GM12874 (cell line): ENCODE data around the gene IRF5.

Source experiments
- TF ChIP-seq, protein P1 (sequence below): IDR thresholded peaks from 2 replicates; pipeline ENCODE4 v1.5.1; 2011; ENCODE audit warnings: low read depth, mild to moderate bottlenecking, control low read depth, low read length, moderate library complexity; ENCODE audit not compliant: insufficient read depth

Gene IRF5

DNA sequence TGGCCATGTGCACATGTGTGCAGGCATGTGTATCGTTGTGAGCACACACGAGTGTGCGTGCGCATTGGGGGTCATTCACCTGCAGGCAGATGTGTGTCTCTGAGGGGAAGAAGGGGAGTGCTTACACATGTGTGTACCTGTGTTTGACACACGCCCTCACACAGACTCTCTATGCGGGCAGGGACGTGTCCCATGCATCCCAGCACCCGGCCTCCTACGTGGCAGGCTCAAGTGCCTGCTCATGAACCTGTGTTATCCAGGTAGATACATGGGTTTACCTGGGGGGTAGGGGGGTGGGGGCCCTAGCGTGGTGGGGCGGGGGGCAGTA lies 45.8 kb upstream of the IRF5 start:
- TF ChIP-seq, protein P1, sequence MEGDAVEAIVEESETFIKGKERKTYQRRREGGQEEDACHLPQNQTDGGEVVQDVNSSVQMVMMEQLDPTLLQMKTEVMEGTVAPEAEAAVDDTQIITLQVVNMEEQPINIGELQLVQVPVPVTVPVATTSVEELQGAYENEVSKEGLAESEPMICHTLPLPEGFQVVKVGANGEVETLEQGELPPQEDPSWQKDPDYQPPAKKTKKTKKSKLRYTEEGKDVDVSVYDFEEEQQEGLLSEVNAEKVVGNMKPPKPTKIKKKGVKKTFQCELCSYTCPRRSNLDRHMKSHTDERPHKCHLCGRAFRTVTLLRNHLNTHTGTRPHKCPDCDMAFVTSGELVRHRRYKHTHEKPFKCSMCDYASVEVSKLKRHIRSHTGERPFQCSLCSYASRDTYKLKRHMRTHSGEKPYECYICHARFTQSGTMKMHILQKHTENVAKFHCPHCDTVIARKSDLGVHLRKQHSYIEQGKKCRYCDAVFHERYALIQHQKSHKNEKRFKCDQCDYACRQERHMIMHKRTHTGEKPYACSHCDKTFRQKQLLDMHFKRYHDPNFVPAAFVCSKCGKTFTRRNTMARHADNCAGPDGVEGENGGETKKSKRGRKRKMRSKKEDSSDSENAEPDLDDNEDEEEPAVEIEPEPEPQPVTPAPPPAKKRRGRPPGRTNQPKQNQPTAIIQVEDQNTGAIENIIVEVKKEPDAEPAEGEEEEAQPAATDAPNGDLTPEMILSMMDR, result no peak

DNA sequence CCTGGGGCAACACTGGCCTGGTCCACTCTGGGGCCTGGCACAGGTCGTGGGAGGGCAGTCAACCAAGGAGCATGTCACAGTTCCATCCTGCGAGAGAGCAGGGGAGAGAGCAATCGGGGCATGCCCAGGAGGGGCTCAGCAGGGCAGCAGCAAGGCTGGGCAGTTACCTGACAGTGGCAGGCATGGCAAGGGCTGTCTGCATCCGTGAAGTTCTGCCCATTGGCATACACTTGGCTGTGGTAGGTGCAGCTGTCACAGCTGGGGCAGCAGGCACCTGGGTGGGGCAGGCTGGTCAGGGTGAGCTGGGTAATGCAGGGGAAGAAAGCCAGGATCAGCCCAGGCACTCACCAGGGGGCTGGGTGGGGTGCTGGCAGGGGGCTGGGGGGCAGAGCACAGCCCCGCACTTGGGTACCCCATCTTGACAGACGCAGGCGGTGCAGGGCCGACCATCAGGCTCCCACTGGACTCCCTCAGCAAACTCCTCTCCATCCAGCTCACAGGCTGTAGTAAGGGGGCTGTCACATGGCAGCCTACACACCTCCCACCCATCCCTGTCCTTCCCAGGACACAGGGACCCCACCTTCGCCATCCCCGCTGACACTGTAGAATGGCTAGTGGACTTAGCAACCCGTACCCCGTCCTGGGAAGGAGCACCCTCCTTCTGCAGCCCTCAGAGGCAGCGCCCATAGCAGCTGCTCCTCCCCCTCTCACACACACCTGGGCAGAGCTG lies 45.0 kb upstream of the IRF5 start:
- TF ChIP-seq, protein P1, result no peak

DNA sequence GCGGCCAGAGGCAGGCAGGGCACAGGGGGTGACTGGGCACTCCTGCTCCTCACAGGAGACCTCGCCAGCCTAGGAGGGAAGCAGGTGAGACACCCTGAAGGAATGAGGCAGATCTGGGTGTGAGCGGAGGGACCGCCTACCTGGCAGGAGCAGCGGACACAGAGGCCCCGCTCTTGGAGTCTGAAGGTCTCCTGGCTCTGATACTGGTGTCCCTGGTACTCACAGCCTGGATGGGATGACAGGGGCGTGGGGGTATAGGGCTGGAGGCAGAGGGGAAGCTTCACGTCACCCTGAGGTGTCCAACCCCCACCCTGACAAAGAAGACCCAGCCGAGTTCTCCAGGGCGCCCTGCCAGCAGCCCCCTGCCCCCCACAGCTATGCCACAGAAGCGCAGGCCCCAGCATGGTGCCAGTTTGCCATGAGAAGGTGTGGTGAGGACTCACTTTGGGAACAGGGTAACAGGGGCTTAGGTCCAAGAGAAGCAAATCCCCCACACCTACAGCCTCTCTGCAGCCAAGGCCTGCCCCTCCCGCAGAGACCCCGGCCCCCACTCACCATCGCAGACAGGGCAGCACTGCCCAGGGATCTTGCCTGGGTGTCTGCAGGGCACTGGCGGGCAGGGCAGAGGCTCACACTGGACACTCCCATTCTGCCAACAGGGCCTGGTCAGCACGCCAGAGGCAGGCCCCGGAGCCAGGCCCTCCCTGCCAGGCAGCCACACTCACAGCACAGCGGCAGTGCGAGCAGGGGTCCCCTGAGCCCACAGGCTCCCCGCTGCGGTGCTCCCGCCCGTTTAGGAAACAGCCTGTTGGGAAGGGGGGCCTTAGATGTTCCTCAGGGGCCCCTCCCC lies 44.3 kb upstream of the IRF5 start:
- TF ChIP-seq, protein P1, result no peak

DNA sequence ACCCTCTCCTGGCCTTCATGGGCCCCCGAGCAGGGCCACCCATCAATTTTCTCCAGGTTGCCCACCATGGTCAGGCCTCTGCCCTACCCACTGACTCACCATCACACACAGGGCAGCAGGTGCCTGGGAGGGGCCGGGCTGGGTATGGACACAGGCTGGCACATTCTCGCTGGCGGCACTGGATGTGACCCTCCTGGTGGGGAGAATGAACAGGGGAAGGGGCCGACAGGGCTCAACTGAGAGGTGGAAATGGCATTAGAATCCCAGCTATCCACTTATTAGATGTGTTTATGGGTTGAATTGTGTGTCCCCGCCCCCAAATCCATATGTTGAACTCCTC lies 43.7 kb upstream of the IRF5 start:
- TF ChIP-seq, protein P1, result no peak

DNA sequence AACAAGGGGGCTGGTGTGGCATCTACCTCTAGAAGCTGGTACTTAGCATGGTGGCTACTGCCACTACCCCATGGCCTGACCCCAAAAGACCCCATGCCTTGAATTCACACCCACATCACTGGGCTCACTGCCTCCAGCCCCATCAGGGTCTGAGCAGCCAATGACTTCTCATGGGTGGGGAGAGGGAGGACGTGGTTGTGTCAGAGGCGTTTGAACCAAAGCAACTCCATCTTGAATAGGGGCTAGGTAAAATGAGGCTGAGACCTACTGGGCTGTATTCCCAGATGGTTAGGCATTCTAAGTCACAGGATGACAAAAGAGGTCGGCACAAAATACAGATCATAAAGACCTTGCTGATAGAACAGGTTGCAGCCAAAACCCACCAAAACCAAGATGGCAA lies 42.4 kb upstream of the IRF5 start:
- TF ChIP-seq, protein P1, result no peak

DNA sequence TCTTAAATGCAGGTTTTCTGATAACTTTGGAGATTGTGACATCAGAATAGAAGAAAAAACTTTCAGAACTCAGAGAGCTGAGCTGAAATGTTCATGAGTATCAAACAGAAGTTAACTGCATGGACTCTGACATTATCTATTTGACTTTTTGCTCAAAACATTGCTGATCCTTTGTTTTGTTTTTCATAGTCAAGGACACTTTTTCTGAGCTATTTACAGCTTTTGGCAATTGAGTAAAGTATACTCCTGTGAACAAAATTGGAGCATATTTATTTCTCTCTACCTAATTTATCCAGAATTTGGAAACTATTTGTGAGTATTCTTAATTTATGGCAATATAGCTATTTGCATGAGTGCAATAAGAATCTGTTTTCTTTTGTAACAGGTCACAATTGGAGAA lies 38.3 kb upstream of the IRF5 start:
- TF ChIP-seq, protein P1, result no peak

DNA sequence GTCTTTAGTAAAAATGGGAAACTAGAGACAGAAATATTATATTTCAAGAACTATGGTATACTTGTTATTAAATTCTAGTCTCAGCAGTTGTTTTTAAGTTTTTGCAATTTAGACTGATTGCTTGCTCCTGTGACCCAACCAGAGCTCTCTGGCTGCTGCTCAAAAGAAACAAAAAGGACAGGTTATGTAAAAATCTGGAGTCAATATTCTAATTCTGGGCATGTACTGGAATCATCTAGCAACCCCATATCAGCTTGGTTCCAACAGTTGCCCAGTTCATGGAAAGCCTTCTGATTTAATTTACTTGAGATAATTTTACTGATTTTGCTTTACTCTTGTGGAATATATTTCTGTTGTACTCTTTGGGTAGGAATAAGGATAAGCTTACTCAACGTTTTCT lies 37.5 kb upstream of the IRF5 start:
- TF ChIP-seq, protein P1, result no peak
